Skeletal muscle cell (primary cell): Measurements from ENCODE around the gene SIGLEC6.
A peak's percentile ranks its signal among the peaks of the same experiment; 100 is the strongest.

Experiments
- DNase-seq: peaks from one replicate; pipeline ENCODE4 v3.0.0-alpha.2; 2010; ENCODE audit warnings: low read depth
- H3K4me3 ChIP-seq: 2 replicates; pipeline ENCODE4 v1.5.1; 2011; ENCODE audit warnings: low read depth, mild to moderate bottlenecking, control low read depth, low read length, moderate library complexity

SIGLEC6 gene

GRCh38 chr19:51531349-51532315, at the start of gene SIGLEC6:
Gene SIGLEC6 (minus strand): TSS chr19:51531670. CDS start chr19:51531648, 22 bp downstream.
- DNase-seq, result no peak
- no peak within 1 kb of the TSS for H3K4me3 ChIP-seq

DNA sequence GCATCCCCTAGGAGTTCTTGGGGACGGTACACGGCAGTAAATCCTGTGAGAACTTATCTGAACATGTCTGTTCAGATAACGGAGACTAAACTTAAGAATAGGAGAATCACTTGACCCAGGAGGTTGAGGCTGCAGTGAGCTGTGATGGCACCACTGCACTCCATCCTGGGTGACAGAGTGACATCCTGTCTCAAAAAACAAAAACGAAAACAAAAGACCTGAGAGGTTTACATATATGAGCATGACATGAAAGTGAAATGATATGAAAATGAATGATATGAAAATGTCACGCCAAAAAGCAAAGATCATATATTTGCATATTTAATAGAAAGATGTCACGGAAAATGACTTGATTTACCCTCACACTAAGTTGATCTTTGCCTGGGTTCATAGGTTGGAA, 45.4 kb upstream of the SIGLEC6 start:
- no peak overlapping the region for H3K4me3 ChIP-seq
- no peak for DNase-seq

GRCh38 chr19:51573331-51573730, 41.9 kb upstream of the SIGLEC6 start:
- H3K4me3 ChIP-seq, result no peak overlapping the region

DNA sequence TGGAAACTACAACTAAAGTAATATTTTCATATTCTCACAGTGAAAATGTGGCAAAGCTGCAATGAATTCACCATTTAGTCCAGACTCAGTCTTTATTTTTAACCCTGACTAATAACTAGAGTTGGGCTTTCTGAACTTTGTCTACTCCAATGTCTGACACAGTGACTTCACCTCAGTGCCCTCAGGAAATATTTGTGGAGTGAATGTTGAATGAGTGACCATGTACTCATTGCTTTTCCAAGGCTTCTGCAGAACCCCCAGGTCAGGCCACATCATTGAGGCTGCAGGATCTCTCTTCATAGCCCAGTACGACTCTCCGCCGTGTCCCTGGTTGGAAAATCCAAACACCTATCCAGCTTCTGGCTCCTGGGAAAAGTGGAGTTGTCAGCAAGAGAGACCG, 41.4 kb upstream of the SIGLEC6 start:
- peak; percentile 7 for DNase-seq
- no peak overlapping the region for H3K4me3 ChIP-seq

More at GRCh38 chr19:51573331-51573730, 41.9 kb upstream of the SIGLEC6 start:
- DNase-seq, result no peak

- H3K4me3 ChIP-seq, result peak overlapping the region; percentile 72
- DNase-seq, result no peak
These were observed 40.9 kb upstream of the SIGLEC6 start for GRCh38 chr19:51572410-51572809.

GRCh38 chr19:51571599-51571998, 40.1 kb upstream of the SIGLEC6 start:
- peak overlapping the region; percentile 72 for H3K4me3 ChIP-seq
- no peak for DNase-seq

GRCh38 chr19:51570962-51571575, 39.6 kb upstream of the SIGLEC6 start, which contains the start of gene ZNF175:
Gene ZNF175 (plus strand): TSS chr19:51571283. CDS start chr19:51573330, 2,047 bp downstream.
- H3K4me3 ChIP-seq, result peak within 1 kb of the TSS; percentile 72
- DNase-seq, result peak; percentile 84

DNA sequence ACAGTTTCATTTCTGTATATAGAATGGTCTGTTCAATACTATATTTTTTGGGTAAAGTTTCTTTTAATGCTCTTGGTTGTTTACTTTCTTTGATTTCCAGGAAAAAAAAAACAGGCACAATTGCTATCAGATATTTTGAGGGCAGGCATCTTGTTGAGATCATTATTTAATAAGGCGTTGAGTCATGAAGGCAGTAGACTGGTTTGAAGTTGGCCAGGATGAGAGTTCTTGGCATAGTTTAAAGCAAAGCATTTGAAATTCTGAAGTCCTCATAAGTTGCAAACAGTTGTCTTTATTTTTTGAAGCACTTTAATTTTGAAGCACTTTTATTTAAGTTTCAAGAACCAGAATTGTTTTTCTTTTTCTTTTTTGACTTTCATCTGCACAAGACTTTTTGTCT, 37.0 kb upstream of the SIGLEC6 start:
- no peak overlapping the region for H3K4me3 ChIP-seq
- no peak for DNase-seq

- H3K4me3 ChIP-seq, result no peak overlapping the region
- no peak for DNase-seq
These were observed 36.1 kb upstream of the SIGLEC6 start for GRCh38 chr19:51567583-51567982.

DNA sequence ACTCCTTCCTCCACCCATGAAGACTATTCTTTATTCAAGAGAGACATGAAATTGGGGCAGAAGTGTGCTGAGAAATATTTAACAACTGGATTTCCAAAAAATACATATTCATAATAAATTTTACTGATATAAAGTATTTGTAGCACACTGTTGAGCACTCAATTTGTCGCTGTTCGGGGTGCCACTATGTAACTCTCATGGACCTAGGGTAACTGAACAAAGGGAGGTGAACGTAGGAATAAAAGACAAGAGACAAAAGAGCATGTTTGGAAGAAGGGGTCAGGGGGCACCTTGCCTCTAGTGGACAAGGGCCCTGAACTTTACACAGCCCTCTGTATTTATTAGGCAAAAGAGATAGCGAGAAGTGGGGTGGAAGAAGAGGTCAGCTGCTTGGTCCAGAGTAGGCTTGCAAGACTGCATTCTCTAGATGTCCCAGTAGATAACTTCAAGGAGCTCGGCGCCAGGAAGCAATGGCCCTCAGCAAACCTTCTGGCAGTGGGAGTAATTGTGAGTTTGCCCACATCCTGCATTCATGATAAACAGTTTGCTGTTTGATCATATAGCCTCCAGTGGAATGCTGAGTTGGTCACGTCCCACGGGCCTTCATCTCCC, 35.1 kb upstream of the SIGLEC6 start:
- H3K4me3 ChIP-seq, result no peak overlapping the region
- DNase-seq, result no peak

DNA sequence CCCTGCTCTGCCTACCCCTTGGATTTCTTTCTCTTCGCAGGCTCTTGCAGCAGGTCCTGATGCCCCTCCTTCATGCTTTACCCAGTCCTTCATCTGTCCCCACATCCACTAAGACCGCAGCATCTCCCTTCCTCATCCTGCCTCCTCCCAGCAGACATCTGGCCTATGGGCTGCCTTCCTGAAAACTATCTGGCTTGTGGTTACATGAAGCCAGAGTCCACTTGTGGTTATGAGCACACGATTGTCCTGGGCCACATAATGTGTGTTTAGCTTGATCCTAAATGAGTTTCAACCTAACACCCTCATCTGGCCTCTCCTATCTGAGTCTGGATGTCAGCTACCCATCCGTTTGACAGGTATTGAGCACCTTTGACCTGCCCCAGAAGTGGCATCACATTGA, 34.1 kb upstream of the SIGLEC6 start:
- H3K4me3 ChIP-seq, result no peak overlapping the region

GRCh38 chr19:51564791-51565190, 33.3 kb upstream of the SIGLEC6 start:
- DNase-seq, result no peak
- H3K4me3 ChIP-seq, result no peak overlapping the region

More for the DNA sequence above, 34.1 kb upstream of the SIGLEC6 start:
- no peak for DNase-seq

DNA sequence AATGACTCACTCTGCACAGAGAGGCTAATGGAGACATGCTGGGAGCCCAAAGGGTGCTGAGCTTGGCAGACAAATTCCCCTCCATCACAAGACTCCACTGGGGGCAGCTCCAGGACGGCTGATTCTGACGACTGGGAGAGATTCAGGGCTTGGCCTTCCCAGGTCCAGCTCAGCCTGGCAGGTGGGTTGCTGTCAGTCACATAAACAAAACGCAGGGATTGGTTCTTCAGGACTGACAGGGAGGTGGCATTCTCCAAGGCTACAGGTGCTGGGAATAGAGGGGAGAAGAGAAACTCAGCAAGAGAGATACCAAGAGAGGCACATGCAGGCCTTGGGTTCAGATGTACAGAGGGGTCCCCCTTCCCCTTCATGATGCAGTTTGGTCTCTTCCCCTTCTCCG, 28.9 kb upstream of the SIGLEC6 start:
- no peak overlapping the region for H3K4me3 ChIP-seq
- DNase-seq, result no peak

GRCh38 chr19:51559240-51559639, 27.8 kb upstream of the SIGLEC6 start:
- no peak for DNase-seq
- H3K4me3 ChIP-seq, result no peak overlapping the region

DNA sequence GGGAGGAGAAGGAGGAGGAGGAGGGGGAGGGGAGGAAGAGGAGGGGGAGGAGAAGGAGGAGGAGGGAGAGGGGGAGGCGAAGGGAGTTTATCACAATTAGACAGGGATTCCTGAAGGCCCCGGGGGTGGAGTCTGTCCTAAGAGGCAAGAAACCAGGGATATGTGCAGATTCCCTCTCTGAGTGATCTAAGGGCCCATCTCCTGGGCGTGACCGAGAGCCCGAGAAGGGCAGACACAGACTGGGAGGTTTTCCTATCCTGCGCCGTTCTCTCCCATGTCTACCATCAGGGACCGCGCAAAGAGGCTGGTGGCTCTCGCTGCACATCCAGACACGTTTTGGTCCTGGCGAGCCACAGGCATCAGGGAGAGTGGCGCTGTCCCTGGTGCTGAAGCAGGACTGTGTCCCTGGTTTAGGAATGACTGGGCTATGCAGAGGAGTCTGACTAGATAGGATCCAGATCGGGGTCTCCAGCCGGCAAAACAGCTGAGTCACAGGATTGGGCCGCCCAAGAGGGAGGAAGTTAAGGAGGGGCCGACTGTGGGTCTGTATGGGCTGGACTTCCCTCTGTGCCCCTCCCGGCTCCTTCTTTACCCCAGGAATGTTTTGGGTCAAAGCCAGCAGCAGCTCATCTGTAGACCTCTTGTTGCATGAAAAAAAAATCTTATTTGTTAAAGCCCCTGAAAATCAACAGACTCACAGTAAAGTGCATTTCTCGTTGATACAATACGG, 21.7 kb upstream of the SIGLEC6 start:
- DNase-seq, result no peak
- H3K4me3 ChIP-seq, result no peak overlapping the region

GRCh38 chr19:51552608-51552995, 21.1 kb upstream of the SIGLEC6 start:
- H3K4me3 ChIP-seq, result no peak overlapping the region

DNA sequence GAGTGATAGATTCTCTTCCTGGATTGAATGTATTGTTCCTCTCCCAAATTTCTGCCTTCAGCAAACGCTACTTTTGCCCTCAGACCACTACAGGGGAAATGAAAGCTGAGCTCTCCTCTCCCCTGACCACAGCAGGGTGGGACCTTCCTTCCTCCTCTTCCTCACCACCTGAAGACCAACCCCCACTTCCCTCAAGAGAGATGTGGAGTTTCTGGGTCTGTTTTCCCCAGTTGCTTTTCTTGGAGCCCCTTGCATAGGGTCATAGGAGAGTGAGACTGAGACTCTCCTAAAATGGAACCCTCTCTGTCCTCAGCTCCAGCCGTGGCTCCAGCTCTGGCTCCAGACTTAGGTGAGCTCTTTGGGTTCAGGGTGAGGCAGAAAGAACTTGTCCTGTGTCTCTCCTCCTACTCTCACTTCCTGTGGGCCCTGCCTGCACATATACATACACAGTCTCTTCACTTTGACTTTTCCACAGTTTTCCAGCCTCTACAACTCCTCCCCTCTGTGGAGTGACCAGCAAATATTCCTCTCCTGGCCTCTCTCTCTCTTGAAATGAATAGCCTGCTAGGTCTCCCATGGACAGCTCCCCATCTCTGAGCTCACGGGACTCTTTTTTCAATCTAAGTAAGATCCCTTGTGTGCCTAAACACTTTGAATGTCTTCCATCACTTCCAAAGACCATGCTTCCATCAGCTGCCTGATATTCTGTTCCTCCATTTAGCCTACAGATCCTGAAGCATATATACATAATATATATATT, 20.4 kb upstream of the SIGLEC6 start:
- DNase-seq, result no peak
- no peak overlapping the region for H3K4me3 ChIP-seq

More at GRCh38 chr19:51552608-51552995, 21.1 kb upstream of the SIGLEC6 start:
- no peak for DNase-seq

GRCh38 chr19:51550848-51551672, 19.6 kb upstream of the SIGLEC6 start:
- no peak for DNase-seq
- H3K4me3 ChIP-seq, result no peak overlapping the region
